ENCODE results near the gene RPRML.
"Not testable (repeated sequence)": the region's sequence is repeated elsewhere in the genome, so short reads cannot be mapped to it uniquely, and the experiment has no call there.

RPRML gene

DNA sequence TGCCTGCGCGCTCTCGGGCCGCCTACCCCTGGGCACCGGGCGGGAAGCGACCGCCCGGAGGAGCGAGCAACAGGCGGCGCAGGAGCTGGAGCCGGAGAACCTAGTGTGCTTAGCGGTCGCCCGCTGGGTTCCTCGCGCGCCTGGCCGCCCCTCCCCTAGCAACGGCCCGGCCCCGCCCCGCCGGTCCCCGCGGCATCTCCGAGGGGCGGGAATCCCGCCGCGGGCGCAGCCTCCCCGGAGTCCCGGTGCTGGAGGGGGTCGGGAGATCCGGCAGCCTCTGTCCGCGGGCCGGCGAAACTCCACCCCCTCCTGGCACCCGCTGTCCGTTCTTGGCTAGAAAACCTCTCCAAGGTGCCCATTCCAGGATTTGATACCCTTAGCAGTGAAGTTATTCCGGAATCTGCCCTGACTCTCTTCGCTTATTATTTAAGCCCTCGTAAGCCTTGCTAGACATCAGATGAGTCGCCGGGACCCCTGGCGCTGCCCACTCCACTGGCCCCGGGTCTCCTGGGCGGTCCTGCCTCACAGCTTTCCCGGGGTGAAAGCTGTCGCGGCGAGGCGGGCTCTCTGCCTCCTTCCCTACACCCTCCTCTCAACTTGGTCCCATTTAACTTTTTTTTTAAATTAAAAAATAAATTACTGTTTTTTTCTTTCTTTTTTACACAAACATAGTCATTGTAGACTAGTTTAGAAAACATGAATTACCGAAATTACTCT is at the start of gene RPRML:
Gene RPRML (minus strand): TSS at position 107 of the 717 bp plus-strand sequence. CDS start 246 bp downstream, outside the sequence.
- no peak for DNase-seq

DNA sequence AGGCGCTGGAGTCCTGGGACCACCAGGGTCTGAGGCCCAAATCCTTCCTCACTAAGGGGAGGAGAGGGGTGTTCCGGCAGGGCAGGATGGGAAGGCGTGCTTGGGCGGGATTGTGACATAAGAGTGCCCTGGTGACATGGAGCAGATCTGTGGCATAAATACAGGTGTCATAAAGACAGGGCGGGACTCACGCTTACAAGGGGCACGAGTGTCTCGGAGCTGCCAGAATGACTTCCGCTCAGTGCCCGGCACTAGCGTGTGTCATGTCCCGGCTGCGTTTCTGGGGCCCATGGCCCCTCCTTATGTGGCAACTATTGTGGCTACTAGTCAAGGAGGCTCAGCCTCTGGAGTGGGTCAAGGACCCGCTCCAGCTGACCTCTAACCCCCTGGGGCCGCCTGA is 37.9 kb upstream of the RPRML start:
- not testable (repeated sequence) for DNase-seq

DNA sequence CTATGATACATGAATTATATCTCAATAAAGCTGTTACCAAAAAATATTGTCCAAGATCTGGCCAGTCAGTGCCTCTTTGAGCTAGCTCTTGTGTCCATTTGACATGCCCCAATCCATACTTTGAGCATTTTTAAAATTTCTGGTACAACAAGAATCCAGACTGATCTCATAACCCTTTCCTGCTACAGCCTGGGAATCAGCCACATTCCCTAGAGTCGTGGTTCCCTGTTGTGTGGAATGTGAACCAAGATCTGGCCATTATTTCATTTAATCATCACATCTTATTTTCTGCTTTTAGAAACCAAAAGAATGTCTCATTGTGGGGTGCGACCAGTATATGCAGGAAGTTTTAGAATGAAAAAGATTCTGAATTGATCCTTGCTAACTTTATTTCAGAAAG is 34.3 kb upstream of the RPRML start:
- DNase-seq, result no peak

DNA sequence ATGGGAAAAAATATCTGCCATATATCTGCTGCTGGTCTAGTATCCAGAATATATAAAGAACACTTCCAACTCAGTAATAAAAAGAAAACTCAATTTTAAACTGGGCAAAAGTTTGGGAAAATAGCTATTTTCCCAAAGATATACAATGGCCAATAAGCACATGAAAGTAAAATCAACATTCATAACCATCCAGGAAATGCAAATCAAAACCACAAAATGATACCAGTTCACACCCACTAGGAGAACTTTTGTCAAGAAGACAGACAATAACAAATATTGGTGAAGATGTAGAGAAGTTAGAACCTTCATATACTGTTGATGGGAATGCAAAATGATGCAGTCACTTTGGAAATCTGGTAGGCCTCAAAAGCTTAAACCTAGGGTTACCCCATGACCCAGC is 33.4 kb upstream of the RPRML start:
- DNase-seq, result no peak

DNA sequence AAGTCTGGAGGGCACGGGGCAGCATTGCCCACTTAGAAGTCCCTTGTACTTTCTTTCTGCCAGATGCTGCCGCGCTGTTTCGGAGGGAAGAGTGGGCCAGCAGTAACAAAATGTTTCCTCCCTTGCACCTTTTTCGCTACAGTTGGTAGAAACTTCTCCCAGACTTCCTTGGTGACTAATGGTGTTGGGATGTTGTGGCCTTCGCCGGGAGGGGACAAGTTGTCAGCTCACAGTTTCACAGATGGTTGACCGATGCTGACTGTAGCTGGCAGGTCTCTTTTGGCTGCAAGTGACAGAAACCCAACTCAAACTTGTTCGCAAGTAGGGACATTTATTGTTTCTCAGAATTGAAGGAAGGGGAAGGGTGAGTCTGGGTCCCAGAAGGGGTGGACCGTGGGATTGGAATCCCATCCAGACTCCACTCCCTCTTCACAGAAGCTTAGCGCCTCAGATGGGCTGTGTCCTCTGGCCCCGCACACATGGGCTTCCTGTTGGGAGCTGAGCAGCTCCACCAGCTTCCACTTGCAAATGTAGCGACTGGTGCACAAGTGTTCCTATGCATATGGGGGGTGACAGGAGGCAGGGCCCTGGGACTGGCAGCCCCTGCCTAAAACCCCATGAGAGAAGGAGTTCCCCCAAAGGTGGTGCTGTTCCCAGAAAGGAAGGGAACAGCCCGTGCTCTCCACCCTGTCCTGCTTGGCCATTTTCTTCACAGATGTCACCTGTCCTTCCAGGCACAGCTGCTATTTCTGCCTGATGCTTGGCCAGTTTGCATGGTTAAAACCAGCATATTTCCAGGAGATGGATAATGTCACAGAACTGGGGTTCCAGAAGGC is 30.9 kb upstream of the RPRML start:
- DNase-seq, result no peak

DNA sequence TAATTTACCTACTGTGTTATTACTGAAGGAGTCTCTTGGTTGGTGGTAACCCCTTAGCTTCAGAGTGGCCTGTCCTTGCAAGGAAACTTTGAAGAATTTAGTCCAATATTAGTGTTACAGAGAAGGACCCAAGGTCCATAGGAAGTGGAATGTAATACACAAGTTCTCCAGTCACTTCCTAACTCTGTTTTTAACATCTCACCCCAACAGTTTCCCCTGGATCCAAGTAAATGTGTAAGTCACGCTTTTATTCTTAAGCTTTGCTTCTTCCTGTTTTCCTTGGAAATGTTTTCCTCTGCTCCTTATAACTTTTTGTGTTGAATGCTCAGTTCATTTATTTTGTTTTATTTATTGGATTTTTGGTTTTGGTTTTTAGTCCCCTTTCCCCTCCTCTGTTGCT is 25.9 kb upstream of the RPRML start:
- no peak for DNase-seq

DNA sequence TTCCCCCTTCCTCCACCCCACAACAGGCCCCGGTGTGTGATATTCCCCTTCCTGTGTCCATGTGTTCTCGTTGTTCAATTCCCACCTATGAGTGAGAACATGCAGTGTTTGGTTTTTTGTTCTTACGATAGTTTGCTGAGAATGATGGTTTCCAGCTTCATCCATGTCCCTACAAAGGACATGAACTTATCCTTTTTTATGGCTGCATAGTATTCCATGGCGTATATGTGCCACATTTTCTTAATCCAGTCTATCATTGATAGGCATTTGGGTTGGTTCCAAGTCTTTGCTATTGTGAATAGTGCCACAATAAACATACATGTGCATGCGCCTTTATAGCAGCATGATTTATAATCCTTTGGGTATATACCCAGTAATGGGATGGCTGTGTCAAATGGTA is 24.8 kb upstream of the RPRML start:
- DNase-seq, result not testable (repeated sequence)

DNA sequence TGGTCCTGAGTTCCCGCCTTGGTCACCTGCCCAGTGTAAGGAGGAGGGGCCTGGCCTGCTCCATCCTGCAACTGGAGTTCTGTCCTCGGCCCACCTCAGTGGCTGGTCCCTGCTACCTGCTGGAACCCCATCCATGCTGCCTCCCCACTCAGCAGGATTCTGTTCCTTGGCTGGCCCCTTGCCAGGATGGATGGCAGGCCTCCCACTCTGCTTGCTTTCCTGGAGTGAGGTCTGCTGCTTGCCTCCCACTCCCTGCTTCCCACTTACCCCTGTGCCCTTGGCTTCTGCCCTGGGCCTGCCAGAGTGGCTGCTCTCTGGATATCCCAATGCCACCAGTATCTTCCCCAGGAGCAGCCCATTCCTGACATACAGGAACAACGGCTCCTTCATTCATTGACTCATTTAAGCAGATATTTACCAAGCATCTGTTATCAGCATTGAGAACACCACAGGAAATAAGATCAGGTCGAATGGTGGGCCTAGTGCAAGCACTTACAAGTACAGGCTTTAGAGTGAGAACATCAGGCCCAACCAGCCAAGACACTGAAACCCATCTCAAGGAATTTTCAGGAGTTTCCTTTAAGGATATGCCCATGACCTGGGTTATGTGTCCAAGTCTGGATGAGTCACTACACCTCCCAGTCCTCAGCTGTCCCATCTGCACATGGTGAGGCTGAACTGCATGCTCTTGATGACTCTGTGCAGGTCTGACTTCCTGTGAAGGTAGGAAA is 17.0 kb upstream of the RPRML start:
- DNase-seq, result no peak

DNA sequence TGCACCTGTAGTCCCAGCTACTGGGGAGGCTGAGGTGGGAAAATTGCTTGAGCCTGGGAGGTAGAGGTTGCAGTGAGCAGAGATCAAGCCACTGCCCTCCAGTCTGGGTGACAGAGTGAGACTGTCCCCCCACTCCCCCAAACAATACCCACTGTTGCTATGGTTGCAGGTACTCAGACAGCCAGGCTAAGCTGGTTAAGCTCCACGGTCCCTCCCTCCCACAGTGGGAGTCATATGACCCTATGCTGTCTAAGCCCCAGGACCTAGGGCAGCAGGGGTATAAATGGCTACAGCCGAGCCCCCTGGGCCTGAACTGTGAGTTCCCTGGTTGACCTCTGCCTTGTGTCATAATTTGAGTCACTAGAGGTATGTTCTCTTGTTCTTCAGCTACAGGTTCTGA is 15.9 kb upstream of the RPRML start:
- DNase-seq, result no peak

DNA sequence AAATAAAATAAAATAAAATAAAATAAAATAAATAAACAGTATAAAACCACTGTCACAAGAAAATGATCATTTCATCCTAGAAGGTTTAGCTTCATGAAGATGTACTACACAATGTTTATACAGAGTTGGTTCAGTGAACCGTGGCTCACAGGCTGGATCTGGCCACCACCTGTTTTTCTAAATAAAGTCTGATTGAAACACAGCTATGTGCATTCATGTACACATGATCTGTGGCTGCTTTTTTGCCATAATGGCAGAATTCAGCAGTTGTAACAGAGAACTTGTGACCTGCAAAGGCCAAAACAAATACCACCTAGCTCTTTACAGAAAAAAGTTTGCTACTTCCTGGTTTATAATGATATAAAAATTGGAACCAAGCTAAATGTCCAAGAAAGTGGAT is 12.6 kb upstream of the RPRML start:
- DNase-seq, result no peak

DNA sequence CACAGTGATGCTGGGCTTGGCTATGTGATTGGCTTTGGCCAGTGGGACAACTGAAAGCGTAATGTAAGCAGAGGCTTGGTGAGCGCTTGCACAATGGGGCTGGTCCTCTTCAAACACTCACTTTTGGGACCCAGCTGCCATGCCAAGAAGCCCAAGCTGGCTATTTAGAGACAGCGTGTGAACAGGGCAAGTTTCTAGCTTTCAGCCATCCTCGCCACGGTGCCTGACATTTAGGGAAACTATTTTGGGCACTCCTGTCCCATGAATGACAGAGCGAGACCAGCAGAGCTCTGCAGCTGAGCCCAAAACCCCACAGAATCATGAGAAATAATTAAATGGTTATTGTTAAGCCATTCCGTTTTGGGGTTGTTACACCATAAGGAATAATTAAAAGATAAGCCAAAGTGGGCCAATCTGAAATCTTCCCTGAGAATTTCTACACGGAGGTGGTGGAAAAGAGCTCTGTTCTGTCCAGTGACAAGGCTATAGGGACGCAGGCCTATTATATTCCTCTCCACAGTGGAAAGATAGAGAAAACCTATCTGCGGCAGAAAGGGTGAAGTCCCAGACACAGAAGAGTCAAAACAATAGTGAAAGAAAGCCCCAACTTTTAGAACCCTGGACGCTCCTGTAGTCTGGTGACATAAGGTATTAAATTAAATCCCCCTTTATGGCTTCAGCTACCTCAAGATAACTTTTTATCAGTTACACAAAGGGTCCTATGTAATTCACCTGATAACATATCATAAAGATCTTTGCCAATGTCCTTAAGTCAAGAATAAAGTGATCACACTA is 10.8 kb upstream of the RPRML start:
- no peak for DNase-seq

DNA sequence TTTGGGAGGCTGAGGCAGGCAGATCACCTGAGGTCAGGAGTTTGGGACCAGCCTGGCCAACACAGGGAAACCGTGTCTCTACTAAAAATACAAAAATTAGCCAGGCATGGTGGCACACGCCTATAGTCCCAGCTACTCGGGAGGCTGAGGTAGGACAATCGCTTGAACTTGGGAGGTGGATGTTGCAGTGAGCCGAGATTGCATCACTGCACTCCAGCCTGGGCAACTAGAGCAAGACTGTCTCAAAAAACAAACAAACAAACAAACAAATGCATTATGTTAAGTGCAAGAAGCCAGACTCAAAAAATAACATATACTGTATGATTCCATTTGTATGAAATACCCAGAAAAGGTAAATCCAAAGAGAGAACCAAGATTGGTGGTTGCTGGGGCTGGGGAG is 8.9 kb upstream of the RPRML start:
- not testable (repeated sequence) for DNase-seq

DNA sequence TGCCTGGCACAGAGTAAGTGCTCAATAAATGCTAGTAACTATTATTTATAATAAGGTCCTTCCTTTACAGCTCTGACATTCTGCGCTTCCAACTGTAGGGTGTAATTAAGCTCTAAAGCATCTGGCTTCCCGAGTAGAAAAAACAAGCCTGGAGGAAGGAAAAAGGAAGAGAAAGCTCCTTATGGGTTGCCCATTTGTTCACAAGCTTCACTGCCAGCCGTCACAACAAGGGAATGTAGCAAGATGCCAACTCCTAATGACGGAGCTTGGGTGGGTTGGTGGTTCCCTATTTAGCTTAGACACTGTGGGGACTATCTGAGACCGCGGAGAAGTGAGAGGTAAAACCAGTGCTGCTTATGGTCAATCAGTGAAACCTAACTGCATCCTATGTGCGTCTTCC is 7.3 kb upstream of the RPRML start:
- no peak for DNase-seq

DNA sequence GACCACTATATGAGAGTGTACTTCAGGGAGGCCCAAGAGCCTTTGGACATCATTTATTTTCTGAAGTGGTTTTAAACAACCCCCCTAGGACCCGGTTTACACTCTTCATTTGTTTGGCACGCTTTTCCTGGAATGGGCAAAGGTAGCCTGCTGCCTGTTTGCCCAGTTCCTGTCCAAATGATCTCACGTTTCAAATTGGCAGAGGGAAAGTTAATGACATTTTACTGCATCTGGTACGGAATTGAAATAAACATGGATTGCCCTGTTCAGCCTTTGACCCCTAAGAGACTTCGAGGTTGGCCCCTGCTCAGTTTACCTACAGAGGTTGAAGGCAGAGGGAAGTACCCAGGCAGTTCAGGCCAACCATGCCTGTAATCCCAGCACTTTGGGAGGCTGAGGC is 5.8 kb upstream of the RPRML start:
- DNase-seq, result no peak

DNA sequence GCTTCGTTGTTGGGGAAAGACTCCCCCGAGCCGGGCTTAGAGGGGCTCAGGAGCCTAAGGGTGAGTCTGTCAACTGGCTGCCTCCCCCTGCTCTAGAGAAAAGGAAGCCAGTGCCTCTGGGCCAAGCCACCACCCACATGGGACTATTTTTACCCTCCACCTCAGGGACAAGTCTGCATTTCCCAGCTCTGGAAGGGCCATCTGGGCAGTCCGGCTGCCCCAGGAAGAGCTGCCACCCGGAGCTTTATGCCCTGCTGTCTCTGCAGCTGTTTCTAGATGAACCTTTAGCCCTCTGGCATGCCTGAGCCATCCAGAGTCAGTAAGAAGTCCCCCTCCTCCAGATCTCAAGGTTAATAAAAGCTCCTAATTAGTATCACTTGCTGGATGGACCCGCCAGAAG is 5.3 kb upstream of the RPRML start:
- no peak for DNase-seq

DNA sequence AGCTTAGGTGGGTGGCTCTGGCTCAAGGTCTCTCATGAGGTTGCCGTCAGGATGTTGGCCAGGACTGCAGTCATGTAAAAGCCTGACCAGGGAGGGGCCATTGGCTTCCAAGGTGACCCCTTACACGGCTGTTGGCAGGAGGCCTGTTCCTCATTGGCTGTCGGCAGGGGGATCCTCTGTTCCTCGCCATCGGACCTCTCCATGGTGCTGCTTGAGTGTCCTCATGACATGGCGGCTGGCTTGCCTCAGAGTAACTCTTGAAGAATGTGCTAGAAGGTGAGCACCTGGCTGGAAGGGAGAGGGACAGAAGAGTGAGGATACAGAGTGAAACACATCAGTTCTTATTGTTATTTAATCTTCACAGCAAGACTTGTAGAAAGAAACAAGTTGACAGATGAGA is 4.7 kb upstream of the RPRML start:
- no peak for DNase-seq

DNA sequence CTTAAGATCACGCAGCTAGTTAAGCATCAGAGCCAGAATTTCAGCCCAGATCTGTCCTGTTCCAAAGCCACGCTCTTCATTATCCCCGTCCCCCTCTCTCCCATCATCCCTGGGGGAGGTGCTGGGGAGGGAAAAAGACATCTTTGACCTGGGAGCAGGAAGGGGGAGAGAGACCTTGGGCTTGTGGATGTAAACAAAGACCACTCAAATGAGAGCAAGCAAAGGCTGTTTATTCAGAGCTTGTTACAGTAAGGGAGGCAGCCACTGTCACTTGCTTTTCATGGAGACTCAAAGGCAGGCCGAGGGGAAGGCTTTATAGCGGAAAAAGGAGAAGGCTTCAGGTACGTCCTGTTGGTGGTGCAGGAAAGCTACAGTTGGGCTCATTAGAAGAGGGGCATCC is 3.5 kb upstream of the RPRML start:
- DNase-seq, result no peak

DNA sequence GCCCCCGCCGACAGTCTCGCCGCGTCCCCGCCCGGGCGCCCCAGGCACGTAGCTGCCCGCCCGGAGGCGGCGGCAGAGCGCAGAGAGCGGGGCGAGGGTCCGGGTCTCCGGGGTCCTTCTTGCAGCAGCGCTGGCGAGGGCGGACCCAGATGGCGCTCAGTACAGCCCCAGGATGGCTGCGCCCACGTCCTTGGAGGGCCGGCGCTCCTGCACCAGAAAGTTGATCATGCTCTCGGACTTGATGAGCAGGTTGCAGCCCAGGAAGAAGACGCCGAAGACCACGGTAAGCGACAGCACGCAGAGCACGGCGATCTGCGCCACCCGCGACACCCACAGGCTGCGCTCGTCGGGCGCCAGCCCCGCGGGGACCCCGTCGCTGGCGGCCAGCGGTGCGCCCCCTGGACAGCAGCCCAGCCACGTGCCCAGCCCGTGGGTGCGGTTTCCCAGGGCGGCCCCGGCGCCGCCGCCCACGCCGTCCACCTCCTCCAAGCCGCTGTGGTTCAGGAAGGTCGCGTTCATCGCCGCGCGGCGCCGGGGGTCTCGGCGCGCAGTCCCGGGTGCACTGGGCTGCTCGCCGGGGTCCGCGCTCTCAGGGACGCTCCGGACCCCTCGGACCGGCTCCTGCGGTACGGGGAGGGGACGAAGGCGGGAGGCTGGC is 435 bp downstream of the RPRML start:
- DNase-seq, result no peak

DNA sequence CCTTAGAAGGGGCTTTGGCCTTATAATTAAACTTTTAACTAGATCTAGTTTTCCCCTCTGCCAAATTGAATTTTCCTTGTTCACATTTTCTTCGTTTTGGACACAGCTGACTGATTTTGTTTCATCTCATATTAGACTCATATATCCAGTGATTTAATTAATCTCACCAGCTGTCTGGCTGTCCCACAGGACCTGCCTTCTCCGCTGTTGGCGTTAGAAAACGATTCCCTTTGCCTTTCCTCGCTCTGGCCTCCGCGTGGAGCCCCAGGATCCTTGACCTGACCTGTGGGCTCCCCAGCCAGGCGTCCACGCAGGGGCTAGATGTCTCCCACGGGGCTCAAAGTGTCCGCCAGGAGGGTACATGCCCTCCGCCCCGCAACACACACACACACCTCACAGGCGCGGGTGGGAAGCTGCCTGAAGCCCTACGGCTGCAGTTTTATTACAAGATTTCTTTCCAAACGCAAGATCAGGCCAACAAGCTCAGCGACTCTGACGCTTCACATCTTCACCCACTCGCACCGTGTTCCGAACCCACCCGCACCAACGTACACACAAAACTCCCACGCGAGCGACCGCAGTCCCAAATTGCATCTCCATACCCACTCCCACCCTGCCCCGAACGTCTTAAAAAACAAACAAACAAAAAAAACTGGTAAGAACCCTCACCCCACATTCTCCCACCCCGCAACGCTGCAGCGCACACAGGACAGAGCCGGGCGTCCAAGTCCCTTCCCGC is 1.1 kb downstream of the RPRML start:
- no peak for DNase-seq

DNA sequence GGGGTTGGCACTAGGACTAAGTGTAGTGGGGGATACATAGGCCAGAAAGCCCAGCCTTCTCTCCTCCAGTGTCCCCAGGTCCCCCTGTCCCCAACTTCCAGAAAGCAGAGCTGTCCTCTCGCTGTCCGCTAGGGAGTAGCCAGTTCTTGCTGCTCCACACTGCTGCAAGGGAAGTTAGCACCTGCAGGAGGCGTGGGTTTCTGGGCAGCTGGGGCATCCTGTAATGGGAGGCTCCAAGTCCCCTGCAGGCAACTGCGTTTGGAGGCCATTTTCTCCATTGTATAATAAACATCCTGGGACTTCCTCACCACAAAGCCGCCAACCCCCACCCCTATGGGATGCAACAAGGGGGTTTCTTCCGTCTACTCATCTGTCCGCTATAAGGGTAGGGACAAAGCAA is 1.7 kb downstream of the RPRML start:
- DNase-seq, result no peak

DNA sequence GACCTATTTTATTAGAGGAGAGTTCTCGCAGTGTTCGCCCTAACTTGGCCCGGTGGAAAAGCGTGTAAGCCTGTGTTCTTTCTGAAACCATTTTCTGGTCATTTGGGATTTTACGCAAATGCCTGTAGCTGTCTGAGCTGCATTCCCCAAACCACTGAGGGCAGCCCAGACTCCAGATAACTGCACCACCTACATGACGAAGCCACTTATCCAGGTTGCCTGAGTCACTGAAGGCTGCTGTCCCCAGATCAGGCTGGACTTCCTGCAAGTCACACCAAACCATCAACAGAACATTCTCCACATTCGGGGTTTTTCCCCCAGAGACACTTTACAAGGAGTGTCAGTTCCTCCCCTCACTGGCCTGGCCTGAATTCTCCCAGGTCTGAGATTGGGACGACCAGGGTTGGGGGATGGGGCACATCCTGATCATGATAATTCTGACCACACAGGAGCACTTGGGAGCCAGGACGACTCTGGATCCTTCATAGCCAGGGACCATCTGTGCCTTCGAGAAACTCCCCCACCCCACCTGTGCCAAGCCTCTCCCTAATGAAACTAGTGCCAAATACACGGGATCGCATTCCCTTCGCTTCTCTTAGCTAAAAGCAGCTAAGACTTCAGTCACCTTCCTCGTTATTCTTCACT is 2.3 kb downstream of the RPRML start:
- no peak for DNase-seq
